Measurements from ENCODE around the gene TMEM243. TPM values are rescaled to one million over a fixed set of nuclear protein-coding genes. Genes with fewer than 3 reads are reported as not detected.

Gene TMEM243
- total and polyA plus RNA-seq, 2 donors (not counting 1 experiment from before 2014, with no cell fraction given): 25.6 to 42.8 TPM

DNA sequence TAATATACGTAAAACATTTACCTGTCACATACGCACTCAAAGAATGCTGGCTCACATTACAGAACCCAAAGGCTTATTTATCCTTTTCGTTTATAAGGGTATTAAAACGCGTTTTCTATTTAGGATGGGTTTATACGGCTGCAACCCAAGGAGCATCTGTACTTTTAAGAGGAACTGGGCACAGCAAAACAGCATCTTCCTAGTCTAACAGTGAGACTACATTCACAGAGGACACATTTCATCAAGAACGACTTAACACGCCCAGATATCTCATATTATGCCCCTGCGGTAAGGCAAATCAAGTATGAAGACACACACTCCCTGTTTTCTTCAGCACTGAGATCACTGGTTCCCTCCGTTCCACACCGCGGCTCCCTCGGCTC is 67.8 kb downstream of the TMEM243 start:
- Histone ChIP-seq H3K27ac (ENCODE audit: insufficient read depth, low read length) (peak overlapping the region; percentile 96), H2AFZ (ENCODE audit: low read length) (peak overlapping the region; percentile 99), H3K4me3 (replicated peaks in 1 of 4; ENCODE audit: control extremely low read depth in 1 of 4, insufficient read depth in 1 of 4, low read depth in 3 of 4, low read length in 4 of 4) (peak overlapping the region; percentile 77 to 96 (median 88)), H3K27me3 (ENCODE audit: control insufficient read depth, insufficient read depth, low read length) (no peaks in the 10 kb centered on the region), H3K9ac (ENCODE audit: insufficient read depth, low read length) (peak overlapping the region; percentile 94), H3K36me3 (ENCODE audit: control insufficient read depth, insufficient read depth, low read length) (no peaks in the 10 kb centered on the region), H4K20me1 (ENCODE audit: control insufficient read depth, extremely low read depth, insufficient read depth, low read length) (no peaks in the 10 kb centered on the region), H3K4me1 (ENCODE audit: control insufficient read depth, extremely low read depth, insufficient read depth, low read length) (peaks cover 6% of the 10 kb centered on the region), H3K9me3 (ENCODE audit: control insufficient read depth, insufficient read depth, low read depth, low read length) (no peaks in the 10 kb centered on the region), H3K4me2 (ENCODE audit: extremely low read depth, insufficient read depth, low read length) (peak overlapping the region; percentile 82), H3K79me2 (ENCODE audit: control insufficient read depth, insufficient read depth, low read length) (peaks cover 38% of the 10 kb centered on the region)
- TF ChIP-seq, protein P1, sequence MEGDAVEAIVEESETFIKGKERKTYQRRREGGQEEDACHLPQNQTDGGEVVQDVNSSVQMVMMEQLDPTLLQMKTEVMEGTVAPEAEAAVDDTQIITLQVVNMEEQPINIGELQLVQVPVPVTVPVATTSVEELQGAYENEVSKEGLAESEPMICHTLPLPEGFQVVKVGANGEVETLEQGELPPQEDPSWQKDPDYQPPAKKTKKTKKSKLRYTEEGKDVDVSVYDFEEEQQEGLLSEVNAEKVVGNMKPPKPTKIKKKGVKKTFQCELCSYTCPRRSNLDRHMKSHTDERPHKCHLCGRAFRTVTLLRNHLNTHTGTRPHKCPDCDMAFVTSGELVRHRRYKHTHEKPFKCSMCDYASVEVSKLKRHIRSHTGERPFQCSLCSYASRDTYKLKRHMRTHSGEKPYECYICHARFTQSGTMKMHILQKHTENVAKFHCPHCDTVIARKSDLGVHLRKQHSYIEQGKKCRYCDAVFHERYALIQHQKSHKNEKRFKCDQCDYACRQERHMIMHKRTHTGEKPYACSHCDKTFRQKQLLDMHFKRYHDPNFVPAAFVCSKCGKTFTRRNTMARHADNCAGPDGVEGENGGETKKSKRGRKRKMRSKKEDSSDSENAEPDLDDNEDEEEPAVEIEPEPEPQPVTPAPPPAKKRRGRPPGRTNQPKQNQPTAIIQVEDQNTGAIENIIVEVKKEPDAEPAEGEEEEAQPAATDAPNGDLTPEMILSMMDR (conservative IDR thresholded peaks at IDR 0.05 in 1 of 2, IDR thresholded peaks at IDR 0.05 in 1 of 2; ENCODE audit: low read depth in 1 of 2, low read length in 2 of 2): no peak
- no peak for DNase-seq (ENCODE audit: low read depth in 2 of 2)

DNA sequence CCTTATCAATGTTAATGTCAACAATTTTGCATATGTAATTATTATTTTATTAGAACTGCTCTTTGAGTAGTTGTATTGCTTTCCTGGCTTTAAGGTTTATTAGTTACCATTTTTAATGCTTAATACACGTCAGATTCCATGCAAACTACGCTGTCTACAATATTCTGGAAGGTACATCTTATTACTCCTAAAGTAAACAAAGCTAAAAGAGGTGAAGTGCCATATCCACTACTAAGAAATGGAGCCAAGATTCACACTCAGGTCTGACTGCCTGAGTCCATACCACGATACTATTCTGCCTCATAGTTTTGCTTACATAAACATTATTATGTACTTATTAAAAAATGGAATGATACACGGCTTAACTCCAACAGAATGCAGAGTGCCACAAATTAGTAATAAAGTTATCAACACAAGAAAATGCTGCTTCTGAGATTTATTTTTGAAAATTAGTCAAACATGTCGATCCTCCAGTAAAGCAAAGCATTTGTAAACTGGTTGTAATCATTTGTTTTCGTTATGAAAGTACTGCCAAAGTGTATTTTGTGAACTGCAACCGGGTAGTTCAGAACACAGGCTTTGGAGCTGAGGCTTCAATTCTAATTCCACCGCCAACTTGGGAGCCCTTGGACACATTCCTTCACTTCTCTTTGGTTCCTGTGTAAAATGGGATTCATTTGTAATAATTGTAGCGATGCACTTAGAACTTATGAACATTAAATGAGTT is 68.4 kb downstream of the TMEM243 start:
- H3K4me1 ChIP-seq (ENCODE audit: control insufficient read depth, extremely low read depth, insufficient read depth, low read length): peaks cover 4% of the 10 kb centered on the region
- peak overlapping the region; percentile 82 for H3K4me2 ChIP-seq (ENCODE audit: extremely low read depth, insufficient read depth, low read length)
- DNase-seq (ENCODE audit: low read depth in 2 of 2): no peak

DNA sequence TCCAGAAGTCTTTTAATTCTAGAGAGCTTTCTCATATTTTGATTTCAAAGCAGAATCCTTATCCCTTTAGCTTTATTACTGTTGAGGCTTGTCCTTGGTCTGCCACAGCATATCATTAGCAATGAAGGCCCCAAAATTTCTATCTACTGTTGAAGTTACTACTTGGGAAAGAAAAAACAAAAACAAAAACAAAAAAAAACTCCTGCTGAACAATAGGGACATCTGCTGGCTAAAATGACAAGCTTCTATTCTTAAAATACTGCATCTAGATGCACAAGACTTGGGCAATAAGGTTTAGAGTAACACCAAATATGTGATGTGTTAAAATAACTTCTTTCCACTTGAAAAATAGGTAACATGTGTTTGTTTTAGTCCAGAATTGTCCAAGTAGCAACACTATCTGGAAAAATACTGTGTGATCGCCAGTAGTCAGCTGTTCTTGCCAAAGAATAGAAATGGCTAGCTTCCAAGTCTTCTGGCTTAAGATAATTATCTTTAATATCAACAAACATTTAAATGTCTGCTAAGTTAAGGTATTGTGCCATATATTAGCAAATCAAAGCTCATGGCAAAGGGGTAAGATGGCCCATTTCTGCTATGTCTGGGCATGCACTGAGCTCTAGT is 71.1 kb downstream of the TMEM243 start:
- Histone ChIP-seq H3K27ac (ENCODE audit: insufficient read depth, low read length) (no peak overlapping the region), H3K36me3 (ENCODE audit: control insufficient read depth, insufficient read depth, low read length) (no peaks in the 10 kb centered on the region), H3K4me2 (ENCODE audit: extremely low read depth, insufficient read depth, low read length) (no peak overlapping the region), H3K79me2 (ENCODE audit: control insufficient read depth, insufficient read depth, low read length) (peaks cover 6% of the 10 kb centered on the region), H4K20me1 (ENCODE audit: control insufficient read depth, extremely low read depth, insufficient read depth, low read length) (no peaks in the 10 kb centered on the region), H3K4me3 (replicated peaks in 1 of 4; ENCODE audit: control extremely low read depth in 1 of 4, insufficient read depth in 1 of 4, low read depth in 3 of 4, low read length in 4 of 4) (no peak overlapping the region), H3K27me3 (ENCODE audit: control insufficient read depth, insufficient read depth, low read length) (no peaks in the 10 kb centered on the region), H3K9ac (ENCODE audit: insufficient read depth, low read length) (no peak overlapping the region), H3K4me1 (ENCODE audit: control insufficient read depth, extremely low read depth, insufficient read depth, low read length) (peaks cover 2% of the 10 kb centered on the region), H2AFZ (ENCODE audit: low read length) (no peak overlapping the region), H3K9me3 (ENCODE audit: control insufficient read depth, insufficient read depth, low read depth, low read length) (no peaks in the 10 kb centered on the region)
- DNase-seq (ENCODE audit: low read depth in 2 of 2): peak; percentile 5 to 67
- TF ChIP-seq, protein P1 (conservative IDR thresholded peaks at IDR 0.05 in 1 of 2, IDR thresholded peaks at IDR 0.05 in 1 of 2; ENCODE audit: low read depth in 1 of 2, low read length in 2 of 2): peak; percentile 47 to 56
- no peak for TF ChIP-seq EZH2 (IDR thresholded peaks at IDR 0.05; ENCODE audit: low read length, missing control alignments)

More for the DNA sequence above, 68.4 kb downstream of the TMEM243 start:
- peak overlapping the region; percentile 94 for H3K9ac ChIP-seq (ENCODE audit: insufficient read depth, low read length)
- H3K79me2 ChIP-seq (ENCODE audit: control insufficient read depth, insufficient read depth, low read length): peaks cover 33% of the 10 kb centered on the region
- no peaks in the 10 kb centered on the region for H3K36me3 ChIP-seq (ENCODE audit: control insufficient read depth, insufficient read depth, low read length)
- peak overlapping the region; percentile 99 for H2AFZ ChIP-seq (ENCODE audit: low read length)
- peak overlapping the region; percentile 77 to 96 (median 88) for H3K4me3 ChIP-seq (replicated peaks in 1 of 4; ENCODE audit: control extremely low read depth in 1 of 4, insufficient read depth in 1 of 4, low read depth in 3 of 4, low read length in 4 of 4)
- H3K27me3 ChIP-seq (ENCODE audit: control insufficient read depth, insufficient read depth, low read length): no peaks in the 10 kb centered on the region
- H3K9me3 ChIP-seq (ENCODE audit: control insufficient read depth, insufficient read depth, low read depth, low read length): no peaks in the 10 kb centered on the region
- H4K20me1 ChIP-seq (ENCODE audit: control insufficient read depth, extremely low read depth, insufficient read depth, low read length): no peaks in the 10 kb centered on the region
- TF ChIP-seq EZH2 (IDR thresholded peaks at IDR 0.05; ENCODE audit: low read length, missing control alignments): no peak
- TF ChIP-seq, protein P1 (conservative IDR thresholded peaks at IDR 0.05 in 1 of 2, IDR thresholded peaks at IDR 0.05 in 1 of 2; ENCODE audit: low read depth in 1 of 2, low read length in 2 of 2): no peak
- peak overlapping the region; percentile 96 for H3K27ac ChIP-seq (ENCODE audit: insufficient read depth, low read length)
